ENCODE data around the gene TMEM121B. TPM values are rescaled to one million over a fixed set of nuclear protein-coding genes. Genes with fewer than 3 reads are reported as not detected.

The TMEM121B gene
- total RNA-seq, 4 donors from 2014 or later, result under 0.01 to 1.2 (median 0.75) TPM

DNA sequence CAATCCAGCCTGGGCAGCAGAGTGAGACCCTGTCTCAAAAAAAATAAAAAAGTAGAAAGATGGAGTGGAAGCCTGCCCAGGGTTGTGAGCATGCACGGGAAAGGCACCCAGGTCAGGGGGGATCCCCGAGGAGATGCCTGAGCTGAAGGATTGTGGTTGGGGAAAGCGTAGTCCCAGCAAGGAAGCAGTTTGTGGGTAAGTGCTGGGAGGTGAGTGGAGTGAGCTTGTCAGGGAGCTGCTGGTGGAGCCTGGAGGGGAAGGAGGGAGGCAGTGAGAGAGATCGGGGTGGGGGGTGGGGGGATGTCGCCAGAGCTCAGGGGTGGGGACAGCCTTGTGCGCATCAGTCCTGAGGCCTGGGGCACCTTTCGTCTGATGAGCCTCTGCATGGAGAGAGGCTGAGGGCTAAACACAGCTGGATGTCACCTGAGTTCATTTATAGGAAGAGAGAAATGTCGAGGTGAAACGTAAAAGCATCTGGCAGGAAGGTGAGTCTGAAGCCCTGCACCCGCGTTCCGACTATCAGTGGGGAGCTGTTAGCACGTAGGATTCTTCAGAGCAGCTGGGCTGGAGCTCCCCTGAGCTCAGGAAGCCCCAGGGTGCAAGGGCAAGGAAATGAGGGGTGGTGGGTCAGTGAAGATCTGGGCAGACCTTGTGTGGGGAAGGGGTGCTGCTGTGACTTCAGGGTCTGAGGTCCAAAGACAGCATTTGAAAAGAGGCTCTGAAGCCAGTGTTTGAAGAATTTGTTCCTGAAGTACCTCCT, 10.2 kb downstream of the TMEM121B start:
- 73 to 76% methylated on average over 13 of the region's 13 CpGs for WGBS, 2 donors
- DNase-seq (ENCODE audit: low spot score in 2 of 2), result no peak
- TF ChIP-seq, protein P1, sequence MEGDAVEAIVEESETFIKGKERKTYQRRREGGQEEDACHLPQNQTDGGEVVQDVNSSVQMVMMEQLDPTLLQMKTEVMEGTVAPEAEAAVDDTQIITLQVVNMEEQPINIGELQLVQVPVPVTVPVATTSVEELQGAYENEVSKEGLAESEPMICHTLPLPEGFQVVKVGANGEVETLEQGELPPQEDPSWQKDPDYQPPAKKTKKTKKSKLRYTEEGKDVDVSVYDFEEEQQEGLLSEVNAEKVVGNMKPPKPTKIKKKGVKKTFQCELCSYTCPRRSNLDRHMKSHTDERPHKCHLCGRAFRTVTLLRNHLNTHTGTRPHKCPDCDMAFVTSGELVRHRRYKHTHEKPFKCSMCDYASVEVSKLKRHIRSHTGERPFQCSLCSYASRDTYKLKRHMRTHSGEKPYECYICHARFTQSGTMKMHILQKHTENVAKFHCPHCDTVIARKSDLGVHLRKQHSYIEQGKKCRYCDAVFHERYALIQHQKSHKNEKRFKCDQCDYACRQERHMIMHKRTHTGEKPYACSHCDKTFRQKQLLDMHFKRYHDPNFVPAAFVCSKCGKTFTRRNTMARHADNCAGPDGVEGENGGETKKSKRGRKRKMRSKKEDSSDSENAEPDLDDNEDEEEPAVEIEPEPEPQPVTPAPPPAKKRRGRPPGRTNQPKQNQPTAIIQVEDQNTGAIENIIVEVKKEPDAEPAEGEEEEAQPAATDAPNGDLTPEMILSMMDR (IDR thresholded peaks at IDR 0.05), result no peak
- H3K4me3 ChIP-seq, result no peak overlapping the region
- peaks cover 0 to 58% (median 30%) of the 10 kb centered on the region in 3 donors for H3K36me3 ChIP-seq
- no peaks in the 10 kb centered on the region for H3K9me3 ChIP-seq
- H3K27ac ChIP-seq, result no peak overlapping the region
- H3K4me1 ChIP-seq, result no peaks in the 10 kb centered on the region
- H3K27me3 ChIP-seq, result no peaks in the 10 kb centered on the region

DNA sequence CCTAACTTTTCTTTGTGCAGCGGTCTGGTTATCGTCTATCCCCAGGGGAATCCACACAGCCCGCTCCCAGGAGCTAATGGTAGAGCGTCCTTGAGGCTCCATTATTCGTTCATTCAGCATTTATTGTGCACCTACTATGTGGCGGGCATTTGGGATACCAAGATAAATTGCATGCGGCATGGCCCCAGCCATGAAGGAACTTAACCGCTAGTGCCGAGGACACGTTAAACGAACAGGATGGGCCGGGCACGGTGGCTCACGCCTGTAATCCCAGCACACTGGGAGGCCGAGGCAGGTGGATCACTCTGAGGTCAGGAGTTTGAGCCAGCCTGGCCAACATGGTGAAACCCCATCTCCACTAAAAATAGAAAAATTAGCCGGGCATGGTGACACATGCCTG, 11.2 kb downstream of the TMEM121B start:
- 86 to 89% methylated on average over 16 of the region's 16 CpGs for WGBS, 2 donors
- H3K4me3 ChIP-seq, result no peak overlapping the region
- H3K27me3 ChIP-seq, result no peaks in the 10 kb centered on the region
- TF ChIP-seq EP300 (IDR thresholded peaks at IDR 0.05) (no peak), POLR2A (IDR thresholded peaks at IDR 0.05) (no peak)
- TF ChIP-seq, protein P1 (IDR thresholded peaks at IDR 0.05), result no peak
- no peak overlapping the region for H3K27ac ChIP-seq
- peaks cover 0 to 68% (median 38%) of the 10 kb centered on the region in 3 donors for H3K36me3 ChIP-seq
- H3K9me3 ChIP-seq, result no peaks in the 10 kb centered on the region
- H3K4me1 ChIP-seq, result no peaks in the 10 kb centered on the region
- no peak for DNase-seq (ENCODE audit: low spot score in 2 of 2)

DNA sequence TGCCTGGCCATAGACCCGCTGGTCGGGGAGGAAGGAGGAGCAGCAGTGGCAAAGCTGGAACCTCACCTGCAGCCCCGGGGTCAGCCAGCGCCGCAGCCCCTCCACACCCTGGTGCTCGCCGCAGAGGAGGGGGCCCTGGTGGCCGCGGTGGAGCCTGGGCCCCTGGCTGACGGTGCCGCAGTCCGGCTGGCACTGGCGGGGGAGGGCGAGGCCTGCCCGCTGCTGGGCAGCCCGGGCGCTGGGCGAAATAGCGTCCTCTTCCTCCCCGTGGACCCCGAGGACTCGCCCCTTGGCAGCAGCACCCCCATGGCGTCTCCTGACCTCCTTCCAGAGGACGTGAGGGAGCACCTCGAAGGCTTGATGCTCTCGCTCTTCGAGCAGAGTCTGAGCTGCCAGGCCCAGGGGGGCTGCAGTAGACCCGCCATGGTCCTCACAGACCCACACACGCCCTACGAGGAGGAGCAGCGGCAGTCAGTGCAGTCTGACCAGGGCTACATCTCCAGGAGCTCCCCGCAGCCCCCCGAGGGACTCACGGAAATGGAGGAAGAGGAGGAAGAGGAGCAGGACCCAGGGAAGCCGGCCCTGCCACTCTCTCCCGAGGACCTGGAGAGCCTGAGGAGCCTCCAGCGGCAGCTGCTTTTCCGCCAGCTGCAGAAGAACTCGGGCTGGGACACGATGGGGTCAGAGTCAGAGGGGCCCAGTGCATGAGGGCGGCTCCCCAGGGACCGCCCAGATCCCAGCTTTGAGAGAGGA, 11.9 kb downstream of the TMEM121B start:
- H3K36me3 ChIP-seq, result peaks cover 0 to 75% (median 38%) of the 10 kb centered on the region in 3 donors
- TF ChIP-seq POLR2A (IDR thresholded peaks at IDR 0.05), result no peak
- no peaks in the 10 kb centered on the region for H3K4me1 ChIP-seq
- H3K27ac ChIP-seq, result no peak overlapping the region
- H3K27me3 ChIP-seq, result no peaks in the 10 kb centered on the region
- no peak overlapping the region for H3K4me3 ChIP-seq
- no peak for DNase-seq (ENCODE audit: low spot score in 2 of 2)
- H3K9me3 ChIP-seq, result no peaks in the 10 kb centered on the region
- 84% methylated on average over 17 to 37 of the region's 42 CpGs for WGBS, 2 donors

DNA sequence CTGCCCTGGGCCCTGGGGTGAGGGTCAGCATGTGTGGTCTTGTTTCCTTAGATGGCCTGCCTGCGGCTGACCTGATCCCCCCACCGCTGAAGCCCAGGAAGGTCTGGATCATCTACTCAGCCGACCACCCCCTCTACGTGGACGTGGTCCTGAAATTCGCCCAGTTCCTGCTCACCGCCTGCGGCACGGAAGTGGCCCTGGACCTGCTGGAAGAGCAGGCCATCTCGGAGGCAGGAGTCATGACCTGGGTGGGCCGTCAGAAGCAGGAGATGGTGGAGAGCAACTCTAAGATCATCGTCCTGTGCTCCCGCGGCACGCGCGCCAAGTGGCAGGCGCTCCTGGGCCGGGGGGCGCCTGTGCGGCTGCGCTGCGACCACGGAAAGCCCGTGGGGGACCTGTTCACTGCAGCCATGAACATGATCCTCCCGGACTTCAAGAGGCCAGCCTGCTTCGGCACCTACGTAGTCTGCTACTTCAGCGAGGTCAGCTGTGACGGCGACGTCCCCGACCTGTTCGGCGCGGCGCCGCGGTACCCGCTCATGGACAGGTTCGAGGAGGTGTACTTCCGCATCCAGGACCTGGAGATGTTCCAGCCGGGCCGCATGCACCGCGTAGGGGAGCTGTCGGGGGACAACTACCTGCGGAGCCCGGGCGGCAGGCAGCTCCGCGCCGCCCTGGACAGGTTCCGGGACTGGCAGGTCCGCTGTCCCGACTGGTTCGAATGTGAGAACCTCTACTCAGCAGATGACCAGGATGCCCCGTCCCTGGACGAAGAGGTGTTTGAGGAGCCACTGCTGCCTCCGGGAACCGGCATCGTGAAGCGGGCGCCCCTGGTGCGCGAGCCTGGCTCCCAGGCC, 12.7 kb downstream of the TMEM121B start:
- no peak overlapping the region for H3K4me3 ChIP-seq
- H3K36me3 ChIP-seq, result peaks cover 0 to 79% (median 38%) of the 10 kb centered on the region in 3 donors
- no peak for DNase-seq (ENCODE audit: low spot score in 2 of 2)
- H3K9me3 ChIP-seq, result no peaks in the 10 kb centered on the region
- H3K27ac ChIP-seq, result no peak overlapping the region
- H3K4me1 ChIP-seq, result no peaks in the 10 kb centered on the region
- WGBS, 2 donors, result 91 to 97% methylated on average over 23 to 43 of the region's 66 CpGs
- TF ChIP-seq, protein P1 (IDR thresholded peaks at IDR 0.05), result no peak
- TF ChIP-seq POLR2A (IDR thresholded peaks at IDR 0.05) (no peak), EP300 (IDR thresholded peaks at IDR 0.05) (no peak)
- no peaks in the 10 kb centered on the region for H3K27me3 ChIP-seq

DNA sequence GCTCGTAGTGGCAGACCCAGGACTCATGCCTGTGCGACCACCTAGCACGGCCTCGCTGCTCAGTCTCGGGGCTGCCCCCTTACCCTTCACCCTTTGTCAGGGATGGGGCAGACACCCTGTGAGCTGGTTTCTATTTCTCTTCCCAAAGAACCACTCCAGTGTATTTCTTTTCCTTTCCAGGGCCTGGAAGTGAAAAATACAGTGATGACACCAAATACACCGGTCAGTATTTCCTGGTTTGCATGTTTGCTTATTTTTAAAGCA, 13.7 kb downstream of the TMEM121B start:
- Histone ChIP-seq H3K36me3 (peaks cover 0 to 89% (median 39%) of the 10 kb centered on the region in 3 donors), H3K27ac (no peak overlapping the region), H3K4me3 (no peak overlapping the region), H3K9me3 (no peaks in the 10 kb centered on the region), H3K4me1 (peaks cover 0 to under 1% (median 0%) of the 10 kb centered on the region in 4 donors), H3K27me3 (no peaks in the 10 kb centered on the region)
- WGBS, 2 donors, result 76 to 90% methylated on average over 4 to 6 of the region's 6 CpGs
- no peak for DNase-seq (ENCODE audit: low spot score in 2 of 2)
- TF ChIP-seq POLR2A (IDR thresholded peaks at IDR 0.05) (no peak), EP300 (IDR thresholded peaks at IDR 0.05) (no peak)
- TF ChIP-seq, protein P1 (IDR thresholded peaks at IDR 0.05), result no peak

Data from tibial nerve (tissue), 4 donors.